COLO668 (cell line): ENCODE data around the gene RAB1B.

Experiments used
- DNase-seq: peaks from one replicate; lab custom pipeline; 2025; ENCODE audit not compliant: unreplicated experiment; lab: John Stamatoyannopoulos, UW

The RAB1B gene

DNA sequence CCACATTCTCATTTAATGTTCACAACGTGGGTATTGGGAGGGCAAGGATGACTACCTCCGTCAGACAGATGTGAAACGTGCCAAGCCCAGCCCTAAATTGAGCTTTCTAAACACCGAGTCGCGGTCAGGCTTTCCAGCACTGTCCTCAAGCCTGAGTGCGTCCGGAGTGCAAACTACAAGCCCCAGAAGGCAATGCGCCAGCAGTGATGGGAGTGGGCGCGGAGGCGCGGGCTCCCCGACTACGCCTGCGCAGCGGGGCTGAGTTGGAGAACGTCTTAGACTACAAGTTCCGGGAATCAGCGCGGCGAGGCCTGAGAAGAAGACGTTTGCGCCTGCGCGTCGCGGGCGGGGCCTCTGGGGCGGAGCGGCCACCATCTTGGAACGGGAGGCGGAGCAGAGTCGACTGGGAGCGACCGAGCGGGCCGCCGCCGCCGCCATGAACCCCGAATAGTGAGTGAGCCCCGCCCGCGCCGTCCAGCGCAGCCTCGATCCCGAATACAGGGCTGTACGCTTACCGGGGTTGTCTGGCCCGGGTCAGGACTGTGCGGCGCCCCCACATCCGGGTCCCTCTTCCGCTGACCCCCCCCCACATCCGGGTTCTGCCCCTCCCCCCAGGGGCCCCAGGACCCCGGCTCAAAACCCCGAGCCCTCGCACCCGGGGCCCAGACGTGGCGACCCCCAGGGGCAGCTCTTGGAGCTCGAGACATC, at the start of gene RAB1B:
RAB1B (plus strand) TSS at position 396 of the 708 bp plus-strand sequence; CDS start at position 437, 41 bp downstream.
- DNase-seq: peak; percentile 99

DNA sequence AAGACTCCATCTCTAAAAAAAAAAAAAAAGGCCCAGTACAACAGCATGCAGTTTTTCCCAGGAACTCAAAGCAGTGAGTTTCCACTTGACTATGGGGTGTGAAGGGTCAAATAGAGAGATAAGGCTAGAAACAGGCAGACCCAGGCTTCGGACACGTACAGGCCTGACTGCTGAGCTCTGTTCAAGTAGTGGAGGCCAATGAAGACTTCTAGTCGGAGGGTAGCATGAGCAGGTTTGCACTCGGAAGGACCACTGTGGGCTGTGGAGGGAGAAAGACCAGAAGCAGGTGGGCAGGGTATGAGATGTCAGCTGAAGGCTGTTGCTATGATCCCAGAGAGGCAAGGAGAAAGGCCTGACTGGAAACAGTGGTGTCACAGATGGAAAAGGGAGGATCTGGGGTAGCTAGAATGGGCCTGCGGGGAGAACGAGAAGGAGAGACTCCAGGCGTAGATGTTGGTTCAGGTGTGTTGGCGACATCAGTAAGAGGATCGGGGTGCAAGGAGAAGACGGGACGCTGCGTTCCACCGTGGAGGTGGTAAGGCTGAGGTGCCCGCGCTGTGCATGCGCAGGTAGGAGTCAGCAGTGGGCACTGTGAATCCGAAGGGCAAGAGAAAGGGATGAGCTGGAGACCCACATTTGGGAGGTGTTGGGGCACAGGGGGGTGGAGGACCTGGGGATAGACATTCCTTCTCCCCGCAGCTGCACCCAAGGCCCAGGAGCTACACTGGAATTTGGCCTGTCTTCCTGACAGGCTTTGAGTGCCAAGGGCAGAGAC, 49.4 kb upstream of the RAB1B start:
- DNase-seq: no peak

DNA sequence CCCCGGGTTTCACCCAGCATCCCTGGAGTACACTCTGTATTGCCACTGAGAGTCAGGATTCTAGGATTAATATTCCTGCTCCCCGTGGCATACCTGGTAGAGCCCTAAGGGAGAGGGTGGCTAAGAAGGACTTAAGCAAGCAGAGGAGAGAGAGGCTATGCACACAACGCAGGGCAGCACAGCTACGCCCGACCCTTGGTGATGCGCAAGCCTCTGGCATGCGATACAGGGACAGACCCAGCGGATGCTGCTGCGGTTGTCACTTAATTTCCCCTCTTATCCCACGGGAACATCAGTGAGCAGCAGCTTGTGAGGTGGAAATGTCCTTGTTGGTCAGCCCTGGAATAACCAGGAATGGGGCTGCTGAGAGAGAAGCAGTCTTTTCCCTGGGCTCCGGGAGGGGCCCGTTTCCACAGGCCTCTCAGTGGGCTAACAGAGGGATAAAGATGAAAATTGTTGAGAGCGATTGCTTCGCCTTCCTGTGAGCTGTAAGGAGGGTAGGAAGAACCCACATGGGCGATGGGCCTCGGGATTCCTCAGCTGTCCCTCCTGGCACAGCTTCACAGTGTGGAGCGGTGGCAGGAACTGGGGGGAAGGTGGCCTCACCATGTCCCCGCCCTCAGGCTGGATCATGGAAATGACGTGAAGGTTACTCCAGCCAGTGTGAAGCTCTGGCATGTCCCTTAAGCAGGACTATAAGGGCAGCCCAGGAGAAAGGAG, 48.4 kb upstream of the RAB1B start:
- DNase-seq: no peak

DNA sequence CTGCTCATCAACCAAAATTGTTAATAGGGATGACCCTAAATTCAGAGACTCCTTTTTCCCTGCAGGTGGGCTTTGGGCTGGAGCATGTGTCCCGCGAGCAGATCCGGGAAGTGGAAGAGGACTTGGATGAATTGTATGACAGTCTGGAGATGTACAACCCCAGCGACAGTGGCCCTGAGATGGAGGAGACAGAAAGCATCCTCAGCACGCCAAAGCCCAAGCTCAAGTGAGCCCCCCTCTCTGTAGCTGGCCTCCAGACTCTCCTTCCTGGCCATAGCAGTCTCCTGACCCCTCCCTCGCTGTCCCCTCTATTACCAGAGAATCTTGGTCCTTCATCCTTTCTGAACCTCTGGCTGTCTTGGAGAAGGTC, 47.9 kb upstream of the RAB1B start:
- no peak for DNase-seq

DNA sequence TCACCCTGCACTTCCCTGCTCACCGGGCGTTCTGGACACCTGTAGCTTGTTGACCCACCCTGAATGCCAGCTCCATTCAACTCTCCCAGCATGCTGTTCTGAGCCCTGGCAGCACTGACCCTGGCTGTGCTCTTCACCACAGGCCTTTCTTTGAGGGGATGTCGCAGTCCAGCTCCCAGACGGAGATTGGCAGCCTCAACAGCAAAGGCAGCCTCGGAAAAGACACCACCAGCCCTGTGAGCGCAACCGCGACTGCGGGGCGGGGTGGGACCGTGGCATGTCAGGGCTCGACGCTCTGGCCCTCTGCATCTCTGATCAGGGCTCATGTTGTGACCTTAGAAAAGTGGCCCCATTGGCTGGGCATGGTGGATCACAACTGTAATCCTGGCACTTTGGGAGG, 47.4 kb upstream of the RAB1B start:
- no peak for DNase-seq

DNA sequence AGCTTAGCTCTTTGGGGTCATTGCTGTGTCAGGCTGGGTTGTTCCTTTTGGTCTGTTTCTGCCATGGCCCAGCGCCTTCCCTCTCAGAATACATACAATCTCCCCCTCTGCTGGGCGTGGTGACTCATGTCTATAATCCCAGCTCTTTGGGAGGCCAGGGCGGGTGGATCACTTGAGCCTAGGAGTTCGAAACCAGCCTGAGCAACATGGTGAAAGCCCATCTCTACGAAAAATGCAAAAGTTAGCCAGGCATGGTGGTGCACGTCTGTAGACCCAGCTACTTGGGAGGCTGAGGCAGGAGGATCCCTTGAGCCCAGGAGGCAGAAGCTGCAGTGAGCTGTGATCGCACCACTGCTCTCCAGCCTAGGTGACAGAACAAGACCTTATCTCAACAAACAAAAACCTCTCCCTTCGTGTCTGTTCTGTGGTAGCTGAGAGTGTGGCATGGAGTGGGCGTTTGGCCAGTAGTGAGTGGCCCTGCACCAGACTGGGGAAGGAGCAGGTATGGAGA, 46.7 kb upstream of the RAB1B start:
- no peak for DNase-seq

DNA sequence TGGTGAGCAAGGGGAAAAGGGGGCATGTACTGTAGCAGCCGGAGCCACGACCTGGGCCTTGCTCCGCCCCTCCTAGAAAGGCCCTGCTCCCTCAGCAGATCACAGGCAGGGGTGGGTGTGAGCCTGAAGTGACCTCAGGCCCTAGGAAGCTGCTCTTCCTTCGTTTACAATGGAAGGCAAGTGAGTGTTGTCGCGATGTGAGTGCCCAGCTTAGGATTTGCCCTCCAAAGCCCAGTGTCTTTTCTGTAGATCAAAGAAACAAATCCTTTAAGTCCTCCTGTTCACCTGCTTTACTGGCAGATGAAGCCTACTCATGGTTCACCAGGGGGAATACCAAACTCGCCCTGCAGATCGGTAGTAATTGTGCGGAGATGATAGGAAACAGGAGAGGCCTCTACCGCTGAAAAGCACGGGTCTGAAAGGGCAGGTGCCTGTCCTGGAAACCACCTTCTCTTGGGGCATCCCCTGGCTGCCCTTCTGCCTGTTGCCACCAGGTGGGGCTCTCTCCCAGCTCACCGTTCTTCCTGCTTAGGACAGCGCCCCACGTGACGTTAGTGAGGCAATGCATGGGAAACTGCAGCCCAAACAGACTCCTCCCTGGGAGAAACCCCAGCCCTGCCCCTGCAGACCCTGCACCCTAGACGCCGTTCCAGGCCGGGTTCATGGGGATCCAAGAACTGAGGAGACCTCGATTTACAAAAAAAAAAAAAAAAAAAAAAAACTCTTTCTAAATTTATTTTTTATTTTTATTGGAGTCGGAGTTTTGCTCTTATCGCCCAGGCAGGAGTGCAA, 45.9 kb upstream of the RAB1B start:
- peak; percentile 92 for DNase-seq

DNA sequence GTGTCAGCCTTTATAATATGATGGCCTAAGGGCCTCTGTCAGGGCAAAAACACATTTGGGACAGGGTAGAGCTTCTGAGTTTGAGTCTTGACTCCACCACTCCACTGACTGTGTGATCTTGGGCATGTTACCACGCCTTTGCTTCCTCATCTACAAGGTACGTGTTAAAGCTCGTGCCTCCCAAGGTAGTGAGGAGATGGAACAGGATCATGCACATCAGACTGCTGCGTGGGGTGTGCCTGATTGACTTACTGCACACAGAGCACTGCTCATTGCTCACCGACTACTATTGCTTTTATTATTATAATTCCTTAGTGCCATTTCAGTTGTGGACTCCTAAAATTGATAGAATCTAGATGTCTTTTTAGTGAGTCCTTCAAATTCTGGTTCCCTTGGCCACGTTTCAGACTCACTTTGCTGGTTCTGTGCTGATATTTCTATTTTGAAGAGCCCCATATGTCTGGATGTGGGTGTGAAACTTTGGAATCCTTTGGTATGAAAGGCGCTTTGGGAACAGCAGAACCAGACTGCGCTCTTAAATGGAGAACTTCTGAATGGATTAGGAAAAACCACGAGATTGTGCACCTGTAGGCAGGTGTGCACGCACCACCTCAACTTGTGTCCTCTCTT, 44.1 kb upstream of the RAB1B start:
- no peak for DNase-seq

DNA sequence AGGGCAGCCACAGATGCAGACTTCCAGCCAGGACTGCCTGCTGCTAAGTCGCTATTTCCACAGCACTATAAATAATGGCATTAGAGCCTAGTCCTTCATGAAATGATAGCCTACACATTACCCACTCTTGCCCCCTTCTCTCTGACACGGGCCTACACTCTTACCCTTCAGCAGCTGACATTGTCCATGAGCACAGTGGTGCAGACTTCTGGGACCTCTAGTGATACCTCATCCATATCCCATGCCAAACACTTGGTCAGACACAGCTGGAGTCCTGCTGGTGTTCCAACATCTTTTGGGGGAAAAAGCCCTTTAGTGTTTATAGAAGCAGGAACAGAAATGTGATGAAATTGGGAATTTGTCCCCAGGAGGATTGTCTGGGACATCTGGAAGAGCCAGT, 43.4 kb upstream of the RAB1B start:
- DNase-seq: no peak

DNA sequence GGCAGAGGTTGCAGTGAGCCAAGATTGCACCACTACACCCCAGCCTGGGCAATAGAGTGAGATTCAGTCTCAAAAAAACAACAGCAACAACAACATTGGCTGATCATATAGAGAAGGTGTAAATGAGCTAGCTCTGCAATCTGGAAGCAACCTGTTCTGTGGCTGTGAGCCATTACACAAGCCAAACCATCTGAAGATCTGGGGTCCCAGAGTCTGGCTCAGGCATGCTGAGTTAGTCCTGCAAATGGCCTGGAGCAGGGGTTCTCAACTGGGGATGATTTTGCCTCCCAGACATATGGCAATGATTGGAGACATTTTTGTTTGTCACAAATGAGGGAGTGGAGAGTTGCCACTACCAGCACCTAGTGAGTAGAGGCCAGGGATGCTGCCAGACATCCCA, 42.3 kb upstream of the RAB1B start:
- DNase-seq: no peak

DNA sequence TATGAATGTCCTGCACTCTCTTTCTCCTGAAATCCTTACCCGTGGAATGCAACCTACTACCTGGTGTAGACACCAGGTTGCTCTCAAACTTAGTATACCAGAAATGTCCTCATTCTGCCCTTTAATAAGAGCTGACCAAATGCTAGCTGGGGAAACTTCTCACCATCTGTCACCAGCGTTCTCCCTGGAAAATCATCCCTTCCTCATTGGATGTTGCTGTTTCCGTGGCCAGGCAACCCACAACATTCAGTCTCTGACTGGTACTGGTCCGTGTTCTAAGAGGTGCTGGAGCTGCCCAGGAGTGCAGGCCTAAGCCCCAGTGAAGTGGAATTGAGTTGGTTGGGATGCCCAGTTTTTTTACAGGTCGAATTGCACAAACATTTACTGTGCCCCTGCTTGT, 40.7 kb upstream of the RAB1B start:
- DNase-seq: no peak

DNA sequence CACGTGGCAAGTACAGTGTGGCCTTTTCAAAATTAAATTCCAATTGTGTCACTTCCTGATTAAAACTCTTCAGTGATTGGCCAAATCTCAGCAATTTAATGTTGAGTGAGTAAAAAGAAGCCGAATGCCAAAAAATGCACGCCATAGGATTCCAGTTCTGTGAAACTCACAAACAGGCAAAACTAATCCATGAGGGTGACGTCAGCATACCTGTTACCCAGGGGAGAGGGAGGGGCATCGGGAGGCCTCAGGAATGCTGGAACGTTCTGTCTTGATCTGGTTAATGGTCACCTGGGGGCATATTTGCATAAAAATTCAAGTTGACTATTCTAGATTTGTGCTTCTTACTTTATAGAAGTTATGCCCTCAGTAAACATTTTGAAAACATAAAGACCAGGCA, 39.9 kb upstream of the RAB1B start:
- DNase-seq: no peak

DNA sequence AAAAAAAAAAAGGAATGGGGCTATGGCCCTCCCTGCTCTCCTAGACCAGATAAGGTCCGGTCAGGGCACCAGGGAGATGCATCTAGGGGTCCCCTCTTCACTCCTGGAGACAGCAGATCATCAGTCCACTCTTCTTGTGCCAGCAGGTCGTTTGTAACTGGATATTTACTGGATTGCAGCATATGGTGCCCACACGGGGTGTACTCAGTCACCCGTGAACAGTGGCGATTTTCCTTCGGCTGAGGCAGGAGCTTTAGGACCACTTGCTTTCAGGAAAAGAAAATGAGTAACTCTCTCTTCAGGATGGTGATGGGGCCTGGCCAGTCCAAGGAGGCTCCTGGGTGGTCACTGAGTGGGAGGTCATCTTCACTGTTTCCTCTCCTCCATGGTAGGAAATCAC, 38.3 kb upstream of the RAB1B start:
- DNase-seq: no peak

DNA sequence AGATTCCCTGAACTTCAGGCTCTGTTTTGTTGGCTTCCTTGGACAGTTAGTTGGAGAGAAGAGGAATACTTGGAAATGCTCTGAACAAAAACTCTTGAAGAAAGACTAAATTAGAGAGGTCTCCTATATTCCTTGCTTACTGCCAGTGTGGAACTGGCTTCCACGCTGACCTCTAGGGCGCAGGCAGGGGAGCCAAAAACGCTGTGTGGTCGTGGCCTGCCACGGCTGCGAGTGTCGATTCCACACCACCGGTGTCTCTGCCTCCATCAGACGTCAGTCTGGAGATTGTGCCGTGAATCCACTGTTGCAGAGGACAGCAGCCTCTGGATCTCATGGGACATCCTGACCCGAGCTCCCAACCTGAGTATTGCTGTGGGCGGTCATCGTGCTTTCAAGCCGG, 37.5 kb upstream of the RAB1B start:
- no peak for DNase-seq

DNA sequence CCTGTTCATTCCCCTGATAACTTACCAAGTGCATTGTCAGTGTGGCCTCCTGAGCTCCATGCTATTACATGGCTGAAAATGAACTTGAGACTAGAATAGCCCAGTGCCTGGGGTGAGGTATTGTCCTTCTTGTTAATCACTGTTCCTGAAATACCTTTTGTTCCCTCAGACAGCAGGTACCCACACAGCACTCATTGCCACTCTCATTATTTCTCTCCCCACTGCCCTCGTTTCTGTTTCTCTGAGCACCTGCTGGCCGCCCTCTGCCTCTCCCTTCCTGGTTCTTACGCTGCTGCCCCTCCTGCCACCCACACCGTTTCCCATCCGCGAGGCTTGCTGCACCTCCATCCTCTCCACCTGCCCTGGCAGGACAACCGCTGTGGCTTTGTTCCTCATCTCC, 36.9 kb upstream of the RAB1B start:
- DNase-seq: peak; percentile 29

DNA sequence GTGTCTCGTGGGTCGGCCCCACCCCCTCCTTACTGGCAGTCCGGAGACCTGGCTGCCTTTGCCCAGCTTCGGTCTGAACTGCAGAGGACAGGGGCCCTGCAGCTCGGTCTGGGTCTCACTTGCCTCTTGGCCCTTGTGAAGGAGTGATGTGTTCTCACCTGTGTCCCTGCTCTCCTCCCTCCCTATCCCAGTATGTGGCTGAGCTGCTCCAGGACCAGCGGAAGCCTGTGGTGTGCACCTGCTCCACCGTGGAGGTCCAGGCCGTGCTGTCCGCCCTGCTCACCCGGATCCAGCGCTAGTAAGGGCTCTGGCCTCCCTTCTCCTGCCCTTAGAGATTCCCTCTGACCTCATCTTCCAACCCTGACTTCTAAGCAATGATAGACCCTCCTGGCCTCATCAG, 35.7 kb upstream of the RAB1B start:
- no peak for DNase-seq

DNA sequence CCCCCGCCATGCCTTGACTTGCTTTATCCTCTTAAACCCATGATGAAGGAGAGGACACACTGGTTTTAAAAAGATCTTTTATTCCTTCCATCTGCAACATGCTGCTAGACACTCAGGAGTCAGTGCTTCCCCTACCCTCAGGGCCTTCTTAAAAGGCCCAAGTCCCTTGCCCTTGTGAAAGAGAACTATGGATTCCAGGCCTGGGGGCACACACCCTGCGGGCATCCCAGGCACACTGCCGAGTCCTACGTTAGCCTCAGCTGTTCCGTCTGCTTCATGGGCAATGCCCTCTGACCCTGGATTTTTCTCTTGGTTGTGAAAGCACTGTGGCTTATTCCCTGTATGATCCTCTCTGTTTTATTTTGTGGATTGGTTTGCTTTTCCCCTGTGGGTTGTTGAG, 35.1 kb upstream of the RAB1B start:
- DNase-seq: no peak

DNA sequence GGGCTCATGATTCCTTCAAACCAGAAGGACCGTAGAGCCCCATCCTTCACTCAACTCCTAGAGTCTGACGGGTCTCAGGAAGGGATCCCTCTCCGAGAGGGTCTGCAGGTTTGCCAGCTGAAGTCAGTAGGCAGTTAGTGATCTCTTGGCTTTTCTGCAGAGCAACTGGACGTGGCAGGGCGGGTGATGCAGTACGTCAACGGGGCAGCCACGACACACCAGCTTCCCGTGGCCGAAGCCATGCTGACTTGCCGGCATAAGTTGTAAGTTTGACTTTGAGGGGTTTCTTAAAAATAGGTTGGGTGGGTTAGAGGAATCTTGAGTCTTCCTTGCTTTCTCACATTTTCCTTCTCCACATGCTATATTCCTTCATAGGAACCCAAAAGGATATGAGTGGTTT, 33.3 kb upstream of the RAB1B start:
- DNase-seq: no peak

DNA sequence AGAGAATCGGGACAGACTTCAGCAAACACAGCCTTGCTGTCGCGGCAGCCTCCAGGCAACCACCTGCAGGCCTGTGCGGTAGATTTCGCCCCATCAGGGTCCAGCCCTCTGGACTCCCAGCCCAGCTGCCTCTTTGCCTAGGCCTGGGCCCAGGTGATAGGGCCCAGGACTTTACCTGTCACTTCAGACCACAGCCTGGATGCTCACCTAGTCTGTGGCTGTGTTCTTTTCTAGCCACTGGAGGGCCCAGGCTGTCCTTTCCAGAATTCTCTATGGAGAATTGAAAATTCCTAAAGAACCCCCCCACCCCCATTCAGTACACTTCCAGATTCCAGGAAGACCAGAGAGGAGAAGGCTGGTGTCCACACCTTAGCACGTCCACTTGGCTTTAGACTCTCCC, 30.6 kb upstream of the RAB1B start:
- no peak for DNase-seq

DNA sequence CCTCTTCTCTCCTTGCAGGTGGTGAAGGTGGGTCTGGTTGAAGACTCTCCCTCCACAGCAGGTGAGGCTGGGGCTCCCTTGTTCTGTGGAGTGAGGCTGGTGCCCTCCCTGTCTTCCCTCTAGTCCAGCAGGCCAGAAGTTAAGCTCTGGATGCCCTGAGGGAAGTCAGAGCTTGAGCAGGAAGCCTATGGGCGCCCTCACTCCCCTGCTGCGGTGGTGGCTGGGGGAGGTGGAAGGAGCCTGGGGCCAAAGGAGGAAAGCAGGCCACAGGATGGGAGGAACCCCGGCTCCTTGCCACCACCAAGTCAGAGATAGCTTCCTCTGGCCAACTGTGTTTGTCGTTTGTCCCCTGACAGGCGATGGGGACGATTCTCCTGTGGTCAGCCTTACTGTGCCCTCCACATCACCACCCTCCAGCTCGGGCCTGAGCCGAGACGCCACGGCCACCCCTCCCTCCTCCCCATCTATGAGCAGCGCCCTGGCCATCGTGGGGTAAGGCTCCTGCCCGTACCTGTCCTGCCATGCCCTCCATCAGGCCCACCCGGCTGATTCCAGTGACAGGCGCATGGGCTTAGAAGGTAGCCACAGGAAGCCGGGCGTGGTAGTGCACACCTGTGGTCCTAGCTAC, 29.5 kb upstream of the RAB1B start:
- no peak for DNase-seq
